Liver (tissue), 9 donors: ENCODE results near the gene IFI27. TPM values are rescaled to one million over a fixed set of nuclear protein-coding genes. Genes with fewer than 3 reads are reported as not detected.

Experiments
- DNase-seq: peaks from one replicate; pipeline ENCODE4 v3.0.0-alpha.2; 2017; ENCODE audit warnings: low spot score
- H3K27ac ChIP-seq, 2 donors: one replicate each; pipeline ENCODE4 v1.7.0; 2013; ENCODE audit warnings: inconsistent platforms in 2 of 2, low read length in 2 of 2, control low read depth in 1 of 2, low read depth in 1 of 2, mild to moderate bottlenecking in 1 of 2
- H3K27me3 ChIP-seq, 4 donors: one replicate each; pipeline versions ENCODE4 v1.6.1 to v1.7.0; 2013; ENCODE audit warnings: low read length in 3 of 4, inconsistent platforms in 1 of 4, mild to moderate bottlenecking in 1 of 4, moderate library complexity in 1 of 4; ENCODE audit not compliant: control insufficient read depth in 4 of 4, insufficient read depth in 4 of 4
- H3K36me3 ChIP-seq, 4 donors: one replicate each; pipeline versions ENCODE4 v1.6.1 to v1.7.0; 2013; ENCODE audit warnings: low read length in 3 of 4, mild to moderate bottlenecking in 3 of 4, low read depth in 1 of 4, moderate library complexity in 1 of 4; ENCODE audit not compliant: control insufficient read depth in 4 of 4, insufficient read depth in 3 of 4
- H3K4me1 ChIP-seq, 4 donors: one replicate each; pipeline versions ENCODE4 v1.6.1 to v1.7.0; 2013; ENCODE audit warnings: low read length in 3 of 4, mild to moderate bottlenecking in 3 of 4, moderate library complexity in 1 of 4; ENCODE audit not compliant: control insufficient read depth in 4 of 4, insufficient read depth in 4 of 4
- H3K4me3 ChIP-seq, 3 donors: one replicate each; pipeline versions ENCODE4 v1.6.1 to v1.7.0; 2013; ENCODE audit warnings: low read length in 3 of 3, control low read depth in 1 of 3, low read depth in 1 of 3, mild to moderate bottlenecking in 1 of 3
- H3K9ac ChIP-seq, 2 donors: one replicate each; pipeline ENCODE4 v1.7.0; 2013; ENCODE audit warnings: low read length in 2 of 2, mild to moderate bottlenecking in 2 of 2, moderate library complexity in 2 of 2, control low read depth in 1 of 2, low read depth in 1 of 2
- H3K9me3 ChIP-seq, 4 donors: one replicate each; pipeline versions ENCODE4 v1.6.1 to v1.7.0; 2013; ENCODE audit warnings: low read length in 3 of 4; ENCODE audit not compliant: control insufficient read depth in 4 of 4
- EGR1 ChIP-seq, 2 donors: IDR thresholded peaks; 2 replicates each; pipeline ENCODE4 v1.6.1; 2016 to 2018; ENCODE audit warnings: antibody characterized with exemption in 2 of 2, low read depth in 2 of 2
- FOXA2 ChIP-seq: IDR thresholded peaks from 2 replicates; pipeline ENCODE4 v1.6.1; 2016; ENCODE audit warnings: antibody characterized with exemption
- GABPA ChIP-seq, 2 donors: IDR thresholded peaks in 1 of 2; conservative IDR thresholded peaks in 1 of 2; 2 replicates each; pipeline ENCODE4 v1.6.1; 2016; ENCODE audit warnings: antibody characterized with exemption in 2 of 2, mild to moderate bottlenecking in 1 of 2, moderate library complexity in 1 of 2
- HNF4A ChIP-seq, 2 donors: conservative IDR thresholded peaks; 2 replicates each; pipeline ENCODE4 v1.6.1; 2016; ENCODE audit warnings: antibody characterized with exemption in 2 of 2, mild to moderate bottlenecking in 2 of 2
- HNF4G ChIP-seq: IDR thresholded peaks from 2 replicates; pipeline ENCODE4 v1.6.1; 2016; ENCODE audit warnings: antibody characterized with exemption
- RAD21 ChIP-seq, 2 donors: IDR thresholded peaks; 2 replicates each; pipeline ENCODE4 v1.6.1; 2016; ENCODE audit warnings: antibody characterized with exemption in 2 of 2, mild to moderate bottlenecking in 2 of 2
- RXRA ChIP-seq, 2 donors: IDR thresholded peaks; 2 replicates each; pipeline ENCODE4 v1.6.1; 2017 to 2018; ENCODE audit warnings: antibody characterized with exemption in 2 of 2, mild to moderate bottlenecking in 1 of 2
- SP1 ChIP-seq: IDR thresholded peaks from 2 replicates; pipeline ENCODE4 v1.6.1; 2018; ENCODE audit warnings: antibody characterized with exemption, mild to moderate bottlenecking
- TAF1 ChIP-seq: conservative IDR thresholded peaks from 2 replicates; pipeline ENCODE4 v1.6.1; 2016; ENCODE audit warnings: antibody characterized with exemption, mild to moderate bottlenecking
- YY1 ChIP-seq: IDR thresholded peaks from 2 replicates; pipeline ENCODE4 v1.6.1; 2016; ENCODE audit warnings: antibody characterized with exemption, mild to moderate bottlenecking
- WGBS: extraction: QIAGEN DNeasy Blood & Tissue Kit; methylation state at CpG from one replicate; pipeline ENCODE4 v1.1.7; 2013; 5-methylcytosine and 5-hydroxymethylcytosine counted together
- polyA plus RNA-seq, 2 donors: library from polyadenylated mRNA; stranded (reverse) in 1 of 2; unstranded in 1 of 2; fragments of 200-250 nt in 1 of 2; fragments of >200 nt in 1 of 2; fragmentation: Nextera tagmentation in 1 of 2; extraction: Ambion mirVana in 1 of 2; gene quantifications; one replicate each; pipeline versions ENCODE4 v1.2.1 to v1.2.3, GENCODE V29; 2013 to 2015
- total RNA-seq, 2 donors: library from RNA; depleted of rRNA; stranded (reverse); fragments of >200 nt; gene quantifications; one replicate each; pipeline ENCODE4 v1.2.3, GENCODE V29; 2014
- TF ChIP-seq, protein P1 (sequence below): IDR thresholded peaks from 2 replicates; pipeline ENCODE4 v1.6.1; 2016; ENCODE audit warnings: antibody characterized with exemption
- TF ChIP-seq, protein P2 (sequence below): fragments of 150-350 bp; IDR thresholded peaks from 2 replicates; pipeline ENCODE4 v1.5.1; 2017; ENCODE audit warnings: improper control_type of control experiment, low read depth, low read length; ENCODE audit not compliant: missing input control
- TF ChIP-seq, protein P3 (sequence below): IDR thresholded peaks from 2 replicates; pipeline ENCODE4 v1.6.1; 2016; ENCODE audit warnings: antibody characterized with exemption
- TF ChIP-seq, protein P4 (sequence below): IDR thresholded peaks from 2 replicates; pipeline ENCODE4 v1.6.1; 2016; ENCODE audit warnings: antibody characterized with exemption, mild to moderate bottlenecking
- donor health status: healthy.
- donor health status: healthy.
- donor health status: healthy.
- donor health status: healthy.
- donor health status: healthy.

Gene IFI27
- total and polyA plus RNA-seq, 4 donors = 12.7 to 170 (median 42.2) TPM

DNA sequence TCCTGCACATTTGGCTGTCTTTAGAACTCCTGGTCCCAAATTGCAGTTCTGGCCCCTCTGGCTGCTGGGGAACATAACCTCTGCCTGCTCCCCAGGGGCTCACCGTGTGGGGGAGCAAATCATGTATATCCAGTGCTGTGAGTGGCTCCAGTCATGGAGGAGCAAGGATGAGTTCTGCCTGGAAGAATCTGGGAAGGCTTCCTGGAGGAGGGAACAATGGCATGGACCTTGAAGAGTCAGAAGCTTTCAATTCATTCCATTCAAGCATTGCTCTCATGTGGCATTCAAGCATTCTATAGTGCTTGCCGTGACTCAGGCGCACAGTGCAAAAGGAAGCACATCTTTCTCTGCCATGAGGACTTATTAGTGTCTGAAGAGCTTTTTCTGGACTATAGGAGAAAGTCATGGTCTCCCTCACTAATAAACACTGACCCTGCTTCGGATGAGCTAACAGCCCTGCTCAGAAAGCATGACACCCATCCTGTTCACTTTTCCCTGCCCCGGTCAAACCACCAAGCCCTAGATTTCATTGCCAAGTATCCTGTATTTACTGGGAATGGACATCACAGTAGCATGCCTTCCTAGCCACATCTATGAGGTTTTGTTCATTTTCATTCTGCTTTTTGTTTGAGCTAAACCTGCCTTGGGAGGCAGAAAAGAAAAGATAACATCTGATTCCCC, 3.5 kb downstream of the IFI27 start:
- Histone ChIP-seq H3K36me3 (no peaks in the 10 kb centered on the region), H3K9me3 (no peaks in the 10 kb centered on the region), H3K4me1 (peaks cover 0 to 9% (median 2%) of the 10 kb centered on the region in 4 donors), H3K27me3 (no peaks in the 10 kb centered on the region), H3K4me3 (no peak overlapping the region), H3K9ac (no peak overlapping the region), H3K27ac (no peak overlapping the region)
- no peak for TF ChIP-seq FOXA2
- no peak for TF ChIP-seq RXRA (IDR thresholded peaks at IDR 0.05)
- TF ChIP-seq RAD21 (IDR thresholded peaks at IDR 0.05) = no peak
- no peak for TF ChIP-seq HNF4A (conservative IDR thresholded peaks at IDR 0.05)
- TF ChIP-seq, protein P1, sequence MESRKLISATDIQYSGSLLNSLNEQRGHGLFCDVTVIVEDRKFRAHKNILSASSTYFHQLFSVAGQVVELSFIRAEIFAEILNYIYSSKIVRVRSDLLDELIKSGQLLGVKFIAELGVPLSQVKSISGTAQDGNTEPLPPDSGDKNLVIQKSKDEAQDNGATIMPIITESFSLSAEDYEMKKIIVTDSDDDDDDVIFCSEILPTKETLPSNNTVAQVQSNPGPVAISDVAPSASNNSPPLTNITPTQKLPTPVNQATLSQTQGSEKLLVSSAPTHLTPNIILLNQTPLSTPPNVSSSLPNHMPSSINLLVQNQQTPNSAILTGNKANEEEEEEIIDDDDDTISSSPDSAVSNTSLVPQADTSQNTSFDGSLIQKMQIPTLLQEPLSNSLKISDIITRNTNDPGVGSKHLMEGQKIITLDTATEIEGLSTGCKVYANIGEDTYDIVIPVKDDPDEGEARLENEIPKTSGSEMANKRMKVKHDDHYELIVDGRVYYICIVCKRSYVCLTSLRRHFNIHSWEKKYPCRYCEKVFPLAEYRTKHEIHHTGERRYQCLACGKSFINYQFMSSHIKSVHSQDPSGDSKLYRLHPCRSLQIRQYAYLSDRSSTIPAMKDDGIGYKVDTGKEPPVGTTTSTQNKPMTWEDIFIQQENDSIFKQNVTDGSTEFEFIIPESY = no peak
- no peak for TF ChIP-seq TAF1
- TF ChIP-seq EGR1 (IDR thresholded peaks at IDR 0.05; ENCODE audit: low read depth in 2 of 2) = no peak
- TF ChIP-seq, protein P2, sequence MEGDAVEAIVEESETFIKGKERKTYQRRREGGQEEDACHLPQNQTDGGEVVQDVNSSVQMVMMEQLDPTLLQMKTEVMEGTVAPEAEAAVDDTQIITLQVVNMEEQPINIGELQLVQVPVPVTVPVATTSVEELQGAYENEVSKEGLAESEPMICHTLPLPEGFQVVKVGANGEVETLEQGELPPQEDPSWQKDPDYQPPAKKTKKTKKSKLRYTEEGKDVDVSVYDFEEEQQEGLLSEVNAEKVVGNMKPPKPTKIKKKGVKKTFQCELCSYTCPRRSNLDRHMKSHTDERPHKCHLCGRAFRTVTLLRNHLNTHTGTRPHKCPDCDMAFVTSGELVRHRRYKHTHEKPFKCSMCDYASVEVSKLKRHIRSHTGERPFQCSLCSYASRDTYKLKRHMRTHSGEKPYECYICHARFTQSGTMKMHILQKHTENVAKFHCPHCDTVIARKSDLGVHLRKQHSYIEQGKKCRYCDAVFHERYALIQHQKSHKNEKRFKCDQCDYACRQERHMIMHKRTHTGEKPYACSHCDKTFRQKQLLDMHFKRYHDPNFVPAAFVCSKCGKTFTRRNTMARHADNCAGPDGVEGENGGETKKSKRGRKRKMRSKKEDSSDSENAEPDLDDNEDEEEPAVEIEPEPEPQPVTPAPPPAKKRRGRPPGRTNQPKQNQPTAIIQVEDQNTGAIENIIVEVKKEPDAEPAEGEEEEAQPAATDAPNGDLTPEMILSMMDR = no peak
- TF ChIP-seq SP1 = no peak
- TF ChIP-seq GABPA (IDR thresholded peaks at IDR 0.05 in 1 of 2, conservative IDR thresholded peaks at IDR 0.05 in 1 of 2) = no peak
- DNase-seq = no peak
- 82% methylated on average over 5 of the region's 5 CpGs for WGBS

DNA sequence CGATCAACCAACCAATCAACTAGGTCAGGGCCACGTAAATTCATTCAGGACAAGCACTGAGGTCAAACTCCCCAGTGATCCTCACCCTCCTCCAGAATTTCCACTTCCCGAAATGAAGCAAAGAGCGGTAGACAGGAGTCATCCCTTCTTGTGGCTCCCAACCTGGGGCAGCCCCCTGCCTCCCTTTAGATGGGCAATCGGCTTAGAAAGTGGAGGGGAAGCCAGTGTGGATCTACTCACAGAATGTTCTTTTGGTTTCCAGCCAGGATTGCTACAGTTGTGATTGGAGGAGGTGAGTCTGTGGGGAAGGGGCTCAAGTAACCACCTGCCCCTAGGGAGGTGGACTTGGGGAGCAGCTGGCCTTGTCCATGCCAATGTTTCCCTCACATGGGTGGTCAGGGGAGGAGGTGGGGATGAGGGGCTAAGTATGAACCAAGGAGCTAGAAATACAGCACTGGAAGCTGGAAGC, 4.1 kb downstream of the IFI27 start:
- no peaks in the 10 kb centered on the region for H3K27me3 ChIP-seq
- WGBS = 77% methylated on average over 5 of the region's 5 CpGs
- peaks cover 0 to 4% (median 0%) of the 10 kb centered on the region in 4 donors for H3K9me3 ChIP-seq
- H3K4me1 ChIP-seq = peaks cover 0 to 8% (median 2%) of the 10 kb centered on the region in 4 donors
- H3K4me3 ChIP-seq = no peak overlapping the region
- no peak overlapping the region for H3K9ac ChIP-seq
- TF ChIP-seq TAF1 (no peak), RAD21 (IDR thresholded peaks at IDR 0.05) (no peak), HNF4G (no peak), RXRA (IDR thresholded peaks at IDR 0.05) (no peak), GABPA (IDR thresholded peaks at IDR 0.05 in 1 of 2, conservative IDR thresholded peaks at IDR 0.05 in 1 of 2) (no peak), HNF4A (conservative IDR thresholded peaks at IDR 0.05) (no peak), YY1 (no peak)
- TF ChIP-seq, protein P3, sequence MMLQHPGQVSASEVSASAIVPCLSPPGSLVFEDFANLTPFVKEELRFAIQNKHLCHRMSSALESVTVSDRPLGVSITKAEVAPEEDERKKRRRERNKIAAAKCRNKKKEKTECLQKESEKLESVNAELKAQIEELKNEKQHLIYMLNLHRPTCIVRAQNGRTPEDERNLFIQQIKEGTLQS = no peak
- TF ChIP-seq, protein P1 = no peak
- TF ChIP-seq, protein P4, sequence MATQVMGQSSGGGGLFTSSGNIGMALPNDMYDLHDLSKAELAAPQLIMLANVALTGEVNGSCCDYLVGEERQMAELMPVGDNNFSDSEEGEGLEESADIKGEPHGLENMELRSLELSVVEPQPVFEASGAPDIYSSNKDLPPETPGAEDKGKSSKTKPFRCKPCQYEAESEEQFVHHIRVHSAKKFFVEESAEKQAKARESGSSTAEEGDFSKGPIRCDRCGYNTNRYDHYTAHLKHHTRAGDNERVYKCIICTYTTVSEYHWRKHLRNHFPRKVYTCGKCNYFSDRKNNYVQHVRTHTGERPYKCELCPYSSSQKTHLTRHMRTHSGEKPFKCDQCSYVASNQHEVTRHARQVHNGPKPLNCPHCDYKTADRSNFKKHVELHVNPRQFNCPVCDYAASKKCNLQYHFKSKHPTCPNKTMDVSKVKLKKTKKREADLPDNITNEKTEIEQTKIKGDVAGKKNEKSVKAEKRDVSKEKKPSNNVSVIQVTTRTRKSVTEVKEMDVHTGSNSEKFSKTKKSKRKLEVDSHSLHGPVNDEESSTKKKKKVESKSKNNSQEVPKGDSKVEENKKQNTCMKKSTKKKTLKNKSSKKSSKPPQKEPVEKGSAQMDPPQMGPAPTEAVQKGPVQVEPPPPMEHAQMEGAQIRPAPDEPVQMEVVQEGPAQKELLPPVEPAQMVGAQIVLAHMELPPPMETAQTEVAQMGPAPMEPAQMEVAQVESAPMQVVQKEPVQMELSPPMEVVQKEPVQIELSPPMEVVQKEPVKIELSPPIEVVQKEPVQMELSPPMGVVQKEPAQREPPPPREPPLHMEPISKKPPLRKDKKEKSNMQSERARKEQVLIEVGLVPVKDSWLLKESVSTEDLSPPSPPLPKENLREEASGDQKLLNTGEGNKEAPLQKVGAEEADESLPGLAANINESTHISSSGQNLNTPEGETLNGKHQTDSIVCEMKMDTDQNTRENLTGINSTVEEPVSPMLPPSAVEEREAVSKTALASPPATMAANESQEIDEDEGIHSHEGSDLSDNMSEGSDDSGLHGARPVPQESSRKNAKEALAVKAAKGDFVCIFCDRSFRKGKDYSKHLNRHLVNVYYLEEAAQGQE = no peak
- TF ChIP-seq, protein P2 = no peak
- no peaks in the 10 kb centered on the region for H3K36me3 ChIP-seq
- no peak for DNase-seq
- no peak overlapping the region for H3K27ac ChIP-seq
